Measurements from ENCODE around the gene CERK. TPM values are rescaled to one million over a fixed set of nuclear protein-coding genes. Genes with fewer than 3 reads are reported as not detected.
"Not testable (repeated sequence)": the region's sequence is repeated elsewhere in the genome, so short reads cannot be mapped to it uniquely, and the experiment has no call there.

Gene CERK
- total RNA-seq, 1 donor from 2014 or later, result 87.8 TPM

DNA sequence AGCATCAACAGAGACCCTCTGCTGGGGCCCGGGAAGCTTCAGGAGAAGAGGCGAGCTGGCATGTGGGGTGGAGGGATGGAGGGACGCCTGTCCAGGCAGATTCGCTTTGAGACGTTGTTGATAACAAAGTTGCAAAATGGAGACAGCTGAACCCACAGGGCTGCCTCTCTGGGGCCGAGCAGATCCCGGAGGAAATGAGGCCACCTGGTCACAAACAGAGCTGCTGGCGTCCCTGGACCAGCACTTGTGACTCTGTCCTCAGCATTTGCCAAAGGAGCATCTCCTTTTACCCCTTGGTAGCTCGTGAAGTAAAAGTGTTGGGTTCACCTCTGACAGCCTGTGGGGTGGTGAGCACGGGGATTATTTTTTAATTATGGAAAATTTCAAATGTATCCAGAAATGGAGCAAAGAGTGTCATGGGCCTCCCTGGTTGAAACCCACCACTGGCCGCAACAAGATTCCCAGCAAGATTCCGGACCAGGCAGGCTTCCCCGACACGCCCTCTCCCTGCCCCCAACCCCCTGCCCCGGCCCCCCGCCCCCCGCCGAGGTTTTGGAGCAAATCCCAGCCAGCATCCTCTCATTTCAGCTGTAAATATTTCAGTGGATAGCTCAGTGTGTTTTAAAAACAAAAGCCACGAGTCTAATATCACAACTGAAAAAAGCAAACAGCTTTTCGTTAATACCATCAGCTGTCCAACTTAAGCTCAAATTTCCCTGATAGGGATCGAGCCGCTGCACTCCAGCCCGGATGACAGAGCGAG, 97.6 kb downstream of the CERK start:
- no peak for DNase-seq

DNA sequence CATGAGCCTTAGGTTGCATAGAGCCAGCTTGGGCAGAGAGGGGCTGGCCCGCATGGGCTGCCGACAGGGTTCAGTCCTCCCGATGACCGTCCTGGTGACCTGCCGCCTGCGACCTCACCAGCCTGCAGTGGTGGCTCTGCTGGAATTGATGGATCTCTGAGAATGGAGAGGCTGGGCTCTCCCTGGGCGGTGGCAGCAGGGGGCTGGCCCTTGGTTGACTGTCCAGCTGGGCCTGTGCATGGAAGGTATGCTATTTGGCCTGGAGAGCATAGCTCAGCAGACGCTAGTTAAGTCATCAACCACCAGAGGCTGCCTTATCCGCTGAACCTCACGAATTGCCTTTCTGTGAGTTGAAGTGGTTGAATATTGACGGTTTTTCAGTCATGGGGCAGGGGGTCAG, 98.2 kb downstream of the CERK start:
- DNase-seq, result no peak

DNA sequence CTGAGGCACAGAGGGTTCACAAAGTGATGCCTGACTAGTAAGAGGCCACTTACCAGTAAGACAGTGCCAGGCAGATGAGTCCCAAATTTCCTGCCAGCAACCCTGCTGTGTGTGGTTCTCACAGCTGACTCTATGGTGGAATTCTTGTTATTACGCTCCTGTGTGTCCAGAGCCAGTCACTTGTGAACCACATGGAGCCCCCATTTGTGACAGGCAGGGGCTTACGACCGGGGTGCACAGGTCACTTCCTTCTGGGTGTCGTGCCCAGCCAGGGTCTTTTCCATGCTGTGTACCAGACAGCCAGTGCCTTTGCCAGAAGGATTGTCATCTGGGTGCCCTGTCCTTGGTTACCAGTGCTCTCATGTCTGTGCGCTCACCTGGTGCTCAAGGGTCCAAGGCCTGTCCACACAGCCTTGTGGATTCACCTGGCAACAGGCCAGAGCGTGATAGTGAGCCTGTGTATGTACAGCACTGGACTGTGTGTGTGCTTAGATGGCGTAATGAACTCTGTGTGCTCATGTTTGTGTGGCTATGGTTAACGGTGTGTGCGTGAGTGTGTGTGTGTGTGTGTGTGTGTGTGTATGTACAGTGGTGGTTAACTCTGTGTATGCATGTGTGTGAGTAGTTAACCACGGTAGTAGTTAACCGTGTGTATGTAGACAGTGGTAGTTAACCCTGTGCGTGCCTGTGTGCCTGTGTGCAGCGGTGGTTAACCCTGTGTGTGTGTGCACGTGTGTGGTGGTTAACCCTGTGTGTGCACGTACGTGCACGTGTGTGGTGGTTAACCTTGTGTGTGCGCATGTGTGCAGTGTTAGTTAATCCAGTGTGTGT, 99.2 kb downstream of the CERK start:
- no peak for DNase-seq

DNA sequence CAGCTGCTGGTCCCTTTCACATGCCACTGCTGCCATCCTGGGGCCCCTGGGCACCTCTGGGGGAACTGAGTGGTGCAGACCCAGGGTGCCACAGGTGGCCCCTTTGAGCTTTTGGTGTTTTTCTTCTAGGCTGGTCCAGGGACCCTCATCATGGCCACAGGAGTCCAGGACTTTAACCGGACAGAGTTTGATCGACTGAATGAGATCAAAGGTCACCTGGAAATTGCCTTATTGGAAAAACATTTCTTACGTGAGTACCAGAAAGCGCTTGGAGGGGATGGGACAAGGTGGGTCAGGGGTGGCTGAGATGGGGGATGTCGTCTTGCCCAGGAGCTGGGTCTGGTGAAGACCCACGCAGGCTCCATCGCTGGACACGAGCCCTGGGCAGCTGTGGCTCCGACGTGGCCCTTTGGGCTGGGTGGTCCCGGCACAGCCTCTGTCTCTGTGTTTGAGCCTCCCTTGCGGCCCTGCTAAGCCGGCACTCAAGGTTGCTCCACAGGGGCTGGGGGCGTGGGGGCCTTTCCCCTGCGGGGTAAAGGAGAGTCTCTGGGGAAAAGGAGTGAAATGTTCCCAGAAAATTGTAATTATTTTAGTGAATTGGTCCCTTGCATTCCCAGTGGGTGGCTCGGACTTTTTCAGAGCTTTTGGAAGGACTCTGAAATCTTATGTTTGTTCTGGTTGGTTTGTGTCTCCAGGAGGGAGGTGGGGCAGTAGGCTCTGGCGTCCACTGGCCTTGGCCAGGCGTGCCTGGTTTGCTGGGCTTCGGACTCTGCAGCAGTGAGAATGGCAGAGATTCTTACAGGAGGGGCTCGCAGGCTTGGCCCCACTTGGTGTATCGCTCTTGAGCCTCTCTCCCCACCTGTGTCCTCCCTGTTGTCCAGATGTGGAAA, 100.1 kb downstream of the CERK start:
- DNase-seq, result no peak

DNA sequence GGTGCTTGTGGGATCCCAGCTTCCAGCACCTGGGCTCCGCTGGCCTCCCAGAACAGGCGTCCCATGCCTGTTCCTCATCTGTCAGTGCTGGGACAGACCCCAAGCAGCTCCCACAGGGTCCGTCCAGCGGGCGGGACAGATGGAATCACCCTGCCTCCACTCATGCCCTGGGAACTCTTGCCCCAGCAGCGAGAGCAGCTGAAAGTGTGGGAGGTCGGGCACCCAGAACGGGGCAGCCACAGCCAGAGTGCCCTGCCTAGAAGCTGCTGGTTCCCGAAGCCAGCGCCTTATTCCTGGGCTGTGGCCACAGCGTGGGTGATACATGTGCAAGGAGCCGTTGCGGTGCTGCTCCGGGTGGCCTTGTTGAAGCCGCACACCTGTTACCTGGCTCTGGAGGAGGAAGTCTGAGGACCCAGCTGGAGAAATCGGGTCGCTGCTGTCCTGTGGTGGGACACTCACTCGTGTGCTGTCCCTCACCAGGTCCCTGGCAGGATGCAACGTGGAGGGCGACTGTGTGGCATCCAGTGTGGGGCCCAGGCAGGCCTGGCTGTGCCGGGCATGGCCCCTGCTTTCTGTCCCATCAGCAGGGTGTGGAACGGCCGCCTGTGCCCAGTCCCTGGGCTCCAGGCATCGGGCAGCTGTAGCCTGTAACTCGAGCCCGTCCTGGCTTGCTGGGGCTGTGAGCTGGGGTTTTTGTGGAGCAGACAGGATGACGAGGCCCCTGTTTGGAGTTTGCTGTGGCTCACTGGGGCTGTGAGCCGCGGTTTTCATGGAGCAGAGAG, 101.6 kb downstream of the CERK start:
- no peak for DNase-seq

DNA sequence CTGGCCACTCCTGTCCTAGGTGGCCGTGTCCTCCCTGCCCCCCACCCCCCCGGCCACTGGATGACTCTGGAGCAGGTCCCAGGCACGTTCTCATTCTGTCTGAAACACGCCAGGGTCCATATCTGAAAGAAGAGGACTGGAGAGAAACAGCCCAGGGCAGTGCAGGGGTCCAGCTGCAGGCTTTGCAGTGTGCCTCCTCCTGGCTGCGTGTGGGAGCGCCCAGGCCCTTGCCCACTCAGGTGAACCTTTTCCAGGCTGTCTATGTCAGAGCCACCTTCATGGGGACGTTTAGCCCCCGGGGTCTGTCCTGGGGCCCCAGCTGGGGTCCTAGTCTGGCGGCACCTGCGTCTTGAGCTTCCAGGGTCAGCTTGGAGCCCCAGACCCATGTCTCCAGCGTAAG, 102.3 kb downstream of the CERK start:
- DNase-seq, result no peak

DNA sequence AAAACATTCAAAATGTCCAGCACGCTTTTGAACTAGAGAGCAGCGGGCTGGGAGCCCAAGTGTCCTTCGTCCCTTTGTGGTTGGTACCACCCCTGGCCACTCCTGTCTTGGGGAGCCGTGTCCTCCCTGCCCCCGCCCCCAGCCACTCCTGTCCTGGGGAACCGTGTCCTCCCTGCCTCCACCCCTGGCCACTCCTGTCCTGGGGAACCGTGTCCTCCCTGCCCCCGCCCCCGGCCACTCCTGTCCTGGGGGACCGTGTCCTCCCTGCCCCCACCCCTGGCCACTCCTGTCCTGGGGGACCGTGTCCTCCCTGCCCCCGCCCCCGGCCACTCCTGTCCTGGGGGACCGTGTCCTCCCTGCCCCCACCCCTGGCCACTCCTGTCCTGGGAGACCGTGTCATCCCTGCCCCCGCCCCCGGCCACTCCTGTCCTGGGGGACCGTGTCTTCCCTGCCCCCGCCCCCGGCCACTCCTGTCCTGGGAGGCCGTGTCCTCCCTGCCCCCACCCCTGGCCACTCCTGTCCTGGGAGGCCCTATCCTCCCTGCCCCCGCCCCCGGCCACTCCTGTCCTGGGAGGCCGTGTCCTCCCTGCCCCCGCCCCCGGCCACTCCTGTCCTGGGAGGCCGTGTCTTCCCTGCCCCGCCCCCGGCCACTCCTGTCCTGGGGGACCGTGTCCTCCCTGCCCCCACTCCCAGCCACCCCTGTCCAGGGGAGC, 102.9 kb downstream of the CERK start:
- not testable (repeated sequence) for DNase-seq

Other genes starting within 250 kb of the CERK start
- gene CELSR1, start 200.6 kb downstream of the CERK start, total RNA-seq, result 28.2 and 45.6 TPM in 2 replicates
- gene GRAMD4, start 117.9 kb downstream of the CERK start, total RNA-seq, result 48.8 and 58.5 TPM in 2 replicates
- 19.4 and 23.8 TPM in 2 replicates for gene TBC1D22A, start 24.4 kb upstream of the CERK start, total RNA-seq

Data from dermis blood vessel endothelial cell (primary cell).